Upper lobe of left lung (tissue), 6 donors: Measurements from ENCODE around the gene CAPSL. TPM values are rescaled to one million over a fixed set of nuclear protein-coding genes. Genes with fewer than 3 reads are reported as not detected.

Source experiments
- ATAC-seq, 2 donors: fragments of 200-7000 bp; cut with Tn5 transposase; one replicate each; pipeline ENCODE4 v1.9.1; 2022; ENCODE audit warnings: mild to moderate bottlenecking in 2 of 2, moderate library complexity in 2 of 2; ENCODE audit not compliant: low FRiP score in 2 of 2
- DNase-seq, 2 donors: peaks; one replicate each; pipeline ENCODE4 v3.0.0-alpha.2; 2019 to 2020
- H3K27ac ChIP-seq, 4 donors: fragments of 200-600 bp; sonication (generic); one replicate each; pipeline ENCODE4 v1.5.1; 2016 to 2019
- H3K27me3 ChIP-seq, 4 donors: fragments of 200-600 bp; sonication (generic); one replicate each; pipeline ENCODE4 v1.5.1; 2017 to 2019
- H3K36me3 ChIP-seq, 4 donors: fragments of 200-600 bp; sonication (generic); one replicate each; pipeline ENCODE4 v1.5.1; 2016 to 2019
- H3K4me1 ChIP-seq, 4 donors: fragments of 200-600 bp; sonication (generic); one replicate each; pipeline ENCODE4 v1.5.1; 2018 to 2019
- H3K4me3 ChIP-seq, 4 donors: fragments of 200-600 bp; sonication (generic); one replicate each; pipeline ENCODE4 v1.5.1; 2017 to 2019; ENCODE audit warnings: mild to moderate bottlenecking in 2 of 4, moderate library complexity in 1 of 4
- H3K9me3 ChIP-seq, 4 donors: fragments of 200-600 bp; sonication (generic); one replicate each; pipeline ENCODE4 v1.5.1; 2018 to 2019
- CTCF ChIP-seq, 6 experiments: fragments of 450-650 bp in 4 of 6; fragments of 200-600 bp in 2 of 6; sonication (generic) in 2 of 6; IDR thresholded peaks; one replicate each; pipeline ENCODE4 v1.5.1; 2016 to 2019; ENCODE audit warnings: antibody characterized with exemption in 6 of 6
- EP300 ChIP-seq, 4 donors: sonication (generic); formaldehyde crosslinking; IDR thresholded peaks; one replicate each; pipeline ENCODE4 v1.5.1; 2017; ENCODE audit warnings: antibody characterized with exemption in 4 of 4, control low read depth in 2 of 4
- POLR2A ChIP-seq, 4 donors: fragments of 450-650 bp; IDR thresholded peaks; one replicate each; pipeline ENCODE4 v1.5.1; 2016 to 2017; ENCODE audit warnings: antibody characterized with exemption in 4 of 4, mild to moderate bottlenecking in 2 of 4
- POLR2AphosphoS5 ChIP-seq, 2 donors: sonication (generic); formaldehyde crosslinking; IDR thresholded peaks; one replicate each; pipeline ENCODE4 v1.5.1; 2017; ENCODE audit warnings: antibody characterized with exemption in 2 of 2
- WGBS, 2 donors: methylation state at CpG; one replicate each; pipeline ENCODE4 v1.1.5; 2017 to 2018; 5-methylcytosine and 5-hydroxymethylcytosine counted together
- total RNA-seq, 6 donors: library from RNA; depleted of rRNA in 4 of 6; stranded (reverse); fragments of >200 nt in 4 of 6; gene quantifications; one replicate each; pipeline versions ENCODE4 v1.1.0 to v1.2.1, GENCODE V29; 2016 to 2021
- donor health status: DM: no; HTN: no; CAD: no; lungs with moderate emphysema.
- donor health status: DM: no; HTN: yes; CAD: no; lungs with severe emphysema.

Gene CAPSL
- total RNA-seq, 6 donors from 2014 or later: 5.0 to 35.9 (median 7.5) TPM; not detected in 2

- Histone ChIP-seq H3K27me3 (no peaks in the 10 kb centered on the region), H3K9me3 (no peaks in the 10 kb centered on the region), H3K4me1 (peaks cover 0 to 10% (median 4%) of the 10 kb centered on the region in 4 donors), H3K27ac (no peak overlapping the region), H3K36me3 (peaks cover 0 to 26% (median 1%) of the 10 kb centered on the region in 4 donors), H3K4me3 (no peak overlapping the region)
- TF ChIP-seq CTCF (IDR thresholded peaks at IDR 0.05): no peak
- no peak for TF ChIP-seq POLR2AphosphoS5 (IDR thresholded peaks at IDR 0.05)
- TF ChIP-seq EP300 (IDR thresholded peaks at IDR 0.05): no peak
- no peak for TF ChIP-seq POLR2A (IDR thresholded peaks at IDR 0.05)
- DNase-seq (no peak), ATAC-seq (no peak)
Observed at GRCh38 chr5:35879649-35880048, 58.8 kb downstream of the CAPSL start.

GRCh38 chr5:35879096-35879495, 59.3 kb downstream of the CAPSL start:
- no peak for DNase-seq
- WGBS, 2 donors: 85 to 89% methylated on average over 2 of the region's 2 CpGs
- no peak overlapping the region for H3K27ac ChIP-seq
- H3K4me1 ChIP-seq: peaks cover 0 to 10% (median 4%) of the 10 kb centered on the region in 4 donors
- no peak overlapping the region for H3K4me3 ChIP-seq
- no peaks in the 10 kb centered on the region for H3K9me3 ChIP-seq
- peaks cover 0 to 26% (median 1%) of the 10 kb centered on the region in 4 donors for H3K36me3 ChIP-seq
- no peaks in the 10 kb centered on the region for H3K27me3 ChIP-seq
- ATAC-seq: no peak
- no peak for TF ChIP-seq CTCF (IDR thresholded peaks at IDR 0.05)
- TF ChIP-seq POLR2AphosphoS5 (IDR thresholded peaks at IDR 0.05): no peak
- no peak for TF ChIP-seq POLR2A (IDR thresholded peaks at IDR 0.05)
- TF ChIP-seq EP300 (IDR thresholded peaks at IDR 0.05): no peak

- H3K36me3 ChIP-seq: peaks cover 0 to 34% (median 1%) of the 10 kb centered on the region in 4 donors
- H3K27me3 ChIP-seq: no peaks in the 10 kb centered on the region
- no peak overlapping the region for H3K27ac ChIP-seq
- no peak for ATAC-seq
- no peak for DNase-seq
- H3K4me3 ChIP-seq: no peak overlapping the region
- H3K4me1 ChIP-seq: peaks cover 0 to 10% (median 0%) of the 10 kb centered on the region in 4 donors
- no peak for TF ChIP-seq POLR2A (IDR thresholded peaks at IDR 0.05)
- no peak for TF ChIP-seq EP300 (IDR thresholded peaks at IDR 0.05)
- TF ChIP-seq POLR2AphosphoS5 (IDR thresholded peaks at IDR 0.05): no peak
- no peak for TF ChIP-seq CTCF (IDR thresholded peaks at IDR 0.05)
- H3K9me3 ChIP-seq: no peaks in the 10 kb centered on the region
Observed at GRCh38 chr5:35878079-35878478, 60.3 kb downstream of the CAPSL start.

GRCh38 chr5:35877655-35878054, 60.8 kb downstream of the CAPSL start:
- Histone ChIP-seq H3K27ac (peak overlapping the region in 1 of 4 donors; percentile 45), H3K4me1 (peaks cover 0 to 10% (median 0%) of the 10 kb centered on the region in 4 donors), H3K9me3 (no peaks in the 10 kb centered on the region), H3K4me3 (no peak overlapping the region), H3K36me3 (peaks cover 0 to 37% (median 1%) of the 10 kb centered on the region in 4 donors), H3K27me3 (no peaks in the 10 kb centered on the region)
- TF ChIP-seq POLR2A (IDR thresholded peaks at IDR 0.05) (no peak), POLR2AphosphoS5 (IDR thresholded peaks at IDR 0.05) (no peak), EP300 (IDR thresholded peaks at IDR 0.05) (no peak), CTCF (IDR thresholded peaks at IDR 0.05) (no peak)
- 97 to 98% methylated on average over 2 of the region's 2 CpGs for WGBS, 2 donors
- DNase-seq (no peak), ATAC-seq (no peak)

GRCh38 chr5:35876922-35877321, 61.5 kb downstream of the CAPSL start:
- Histone ChIP-seq H3K27ac (peak overlapping the region in 1 of 4 donors; percentile 45), H3K4me1 (peaks cover 0 to 10% (median 0%) of the 10 kb centered on the region in 4 donors), H3K36me3 (peaks cover 0 to 44% (median 1%) of the 10 kb centered on the region in 4 donors), H3K9me3 (no peaks in the 10 kb centered on the region), H3K4me3 (no peak overlapping the region), H3K27me3 (no peaks in the 10 kb centered on the region)
- WGBS, 2 donors: 39% methylated on average over 3 of the region's 3 CpGs
- ATAC-seq: no peak
- TF ChIP-seq POLR2AphosphoS5 (IDR thresholded peaks at IDR 0.05) (no peak), EP300 (IDR thresholded peaks at IDR 0.05) (no peak), POLR2A (IDR thresholded peaks at IDR 0.05) (no peak)
- DNase-seq: no peak
